Stimulated activated CD4-positive, alpha-beta T cell treated with anti-CD3 and anti-CD28 coated beads, Interleukin-12 subunit alpha, Interleukin-12 subunit beta, amount 100 ng/mL, for 4 hours (primary cell): Measurements from ENCODE around the gene ALK.

Source experiments
- DNase-seq: peaks from one replicate; pipeline ENCODE4 v3.0.0-alpha.2; 2020

Gene ALK

GRCh38 chr2:29349316-29350030, 571.9 kb downstream of the ALK start:
- DNase-seq, result no peak

GRCh38 chr2:29347774-29348461, 573.5 kb downstream of the ALK start:
- no peak for DNase-seq

- DNase-seq, result no peak
These were observed 576.1 kb downstream of the ALK start for GRCh38 chr2:29345236-29345635.

- no peak for DNase-seq
These were observed 577.6 kb downstream of the ALK start for GRCh38 chr2:29343830-29344229.

GRCh38 chr2:29336341-29337241, 584.8 kb downstream of the ALK start:
- no peak for DNase-seq

- no peak for DNase-seq
These were observed 586.0 kb downstream of the ALK start for GRCh38 chr2:29335396-29335795.

GRCh38 chr2:29334706-29335105, 586.7 kb downstream of the ALK start:
- no peak for DNase-seq

- DNase-seq, result no peak
These were observed 588.8 kb downstream of the ALK start for GRCh38 chr2:29332540-29332939.

GRCh38 chr2:29329899-29330298, 591.5 kb downstream of the ALK start:
- DNase-seq, result no peak

GRCh38 chr2:29326926-29327325, 594.5 kb downstream of the ALK start:
- no peak for DNase-seq

GRCh38 chr2:29325544-29325943, 595.8 kb downstream of the ALK start:
- no peak for DNase-seq

- no peak for DNase-seq
These were observed 597.4 kb downstream of the ALK start for GRCh38 chr2:29323961-29324360.

GRCh38 chr2:29323301-29323700, 598.1 kb downstream of the ALK start:
- no peak for DNase-seq

- DNase-seq, result no peak
These were observed 599.4 kb downstream of the ALK start for GRCh38 chr2:29322011-29322410.

- DNase-seq, result no peak
These were observed 603.4 kb downstream of the ALK start for GRCh38 chr2:29317801-29318485.

GRCh38 chr2:29317077-29317517, 604.3 kb downstream of the ALK start:
- no peak for DNase-seq

- peak; percentile 24 for DNase-seq
These were observed 606.4 kb downstream of the ALK start for GRCh38 chr2:29314816-29315571.

GRCh38 chr2:29311458-29311857, 609.9 kb downstream of the ALK start:
- DNase-seq, result no peak

- DNase-seq, result no peak
These were observed 610.6 kb downstream of the ALK start for GRCh38 chr2:29310650-29311348.

GRCh38 chr2:29309090-29310029, 612.0 kb downstream of the ALK start:
- DNase-seq, result peak; percentile 6
